Activated CD4-positive, alpha-beta T cell treated with anti-CD3 and anti-CD28 coated beads, Interleukin-2, amount 10 ng/mL, durations not matched to agents 7 days and 5 days (primary cell): Measurements from ENCODE around the gene UPK3BL1. TPM values are rescaled to one million over a fixed set of nuclear protein-coding genes. Genes with fewer than 3 reads are reported as not detected.
"Not testable (repeated sequence)": the region's sequence is repeated elsewhere in the genome, so short reads cannot be mapped to it uniquely, and the experiment has no call there.

Experiments used
- CTCF ChIA-PET: fragments of 350-600 bp; sonication (Branson Sonifier 250); formaldehyde crosslinking; loops from one replicate; lab custom pipeline; 2021; ENCODE audit warnings: antibody characterized with exemption; lab: Charles Lee
- POLR2A ChIA-PET: fragments of 350-600 bp; sonication (Branson Sonifier 250); formaldehyde crosslinking; loops from one replicate; lab custom pipeline; 2021; ENCODE audit warnings: antibody characterized with exemption; lab: Charles Lee
- DNase-seq: peaks from one replicate; pipeline ENCODE4 v3.0.0-alpha.2; 2020
- H3K27ac Mint-ChIP-seq: one replicate; pipeline ENCODE4 v1.8.0; 2021; ENCODE audit warnings: mild to moderate bottlenecking, moderate library complexity, mixed read lengths
- H3K27me3 Mint-ChIP-seq: one replicate; pipeline ENCODE4 v1.8.0; 2021; ENCODE audit warnings: mixed read lengths
- H3K36me3 Mint-ChIP-seq: one replicate; pipeline ENCODE4 v1.8.0; 2021; ENCODE audit warnings: low read depth, mixed read lengths
- H3K4me1 Mint-ChIP-seq: one replicate; pipeline ENCODE4 v1.8.0; 2021; ENCODE audit warnings: mixed read lengths
- H3K4me3 Mint-ChIP-seq: one replicate; pipeline ENCODE4 v1.8.0; 2021; ENCODE audit warnings: mild to moderate bottlenecking, moderate library complexity, mixed read lengths
- H3K9me3 Mint-ChIP-seq: one replicate; pipeline ENCODE4 v1.8.0; 2021; ENCODE audit warnings: mixed read lengths
- total RNA-seq, 2 experiments: library from RNA; stranded (reverse); gene quantifications; one replicate each; pipeline ENCODE4 v1.2.3, GENCODE V29; 2021

The UPK3BL1 gene
- total RNA-seq, 2 experiments from 2014 or later: 9.4 TPM; not detected in 1

DNA sequence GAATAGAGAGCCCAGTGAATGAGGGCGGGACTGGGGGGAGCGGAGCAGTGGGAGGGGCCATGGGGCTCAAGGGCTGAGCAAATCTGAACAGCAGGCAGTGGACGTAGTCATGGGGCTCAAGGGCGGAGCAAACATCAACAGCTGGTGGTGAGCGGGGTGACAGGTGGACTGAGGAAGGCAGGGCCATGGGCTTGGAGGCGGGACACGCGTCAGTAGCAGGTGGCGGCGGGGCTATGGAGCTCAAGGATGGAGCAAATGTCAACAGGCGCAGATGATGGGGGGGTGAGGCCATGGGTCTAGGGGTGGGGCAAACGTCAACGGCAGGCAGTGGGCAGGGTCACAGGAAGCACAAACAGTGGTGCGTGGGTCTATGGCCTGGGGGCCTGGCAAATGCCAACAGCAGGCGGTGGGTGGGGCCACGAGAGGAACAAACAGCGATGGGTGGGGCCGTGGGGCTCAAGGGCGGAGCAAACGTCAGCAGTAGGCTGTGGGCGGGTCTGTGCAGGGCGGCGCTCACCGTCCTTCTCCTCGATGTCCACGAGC, 50.0 kb downstream of the UPK3BL1 start:
- H3K27me3 Mint-ChIP-seq, H3K9me3 Mint-ChIP-seq, H3K36me3 Mint-ChIP-seq, CTCF ChIA-PET, DNase-seq, H3K27ac Mint-ChIP-seq, H3K4me3 Mint-ChIP-seq, POLR2A ChIA-PET, H3K4me1 Mint-ChIP-seq: not testable (repeated sequence)

- H3K4me1 Mint-ChIP-seq, H3K4me3 Mint-ChIP-seq, H3K27ac Mint-ChIP-seq, POLR2A ChIA-PET, CTCF ChIA-PET, DNase-seq, H3K36me3 Mint-ChIP-seq, H3K27me3 Mint-ChIP-seq, H3K9me3 Mint-ChIP-seq: not testable (repeated sequence)
These were observed 52.7 kb downstream of the UPK3BL1 start for GRCh38 chr7:102589857-102590256.

Other genes starting within 250 kb of the UPK3BL1 start
- gene PRKRIP1, start 246.4 kb downstream of the UPK3BL1 start, total RNA-seq: 10 to 100 TPM; 26.2 to 31.9 TPM
- 10 to 100 TPM; 61.2 to 63.7 TPM for gene ORAI2, start 209.2 kb downstream of the UPK3BL1 start, total RNA-seq
- 10 to 100 TPM; 10.5 to 12.9 TPM for gene ALKBH4, start 177.9 kb downstream of the UPK3BL1 start, total RNA-seq
- 10 to 100 TPM; 18.2 to 20.5 TPM for gene LRWD1, start 177.8 kb downstream of the UPK3BL1 start, total RNA-seq
- 10 to 100 TPM; 44.3 to 56.4 TPM for gene POLR2J, start 163.9 kb downstream of the UPK3BL1 start, total RNA-seq
- gene RASA4B, start 125.0 kb downstream of the UPK3BL1 start, total RNA-seq: 10 to 100 TPM; 23.2 to 26.9 TPM
- 10 to 100 TPM; 44.9 to 52.4 TPM for gene UPK3BL2, start 99.1 kb downstream of the UPK3BL1 start, total RNA-seq
- under 1 TPM in 1 of 2 experiments, not detected in 1; 0.15 TPM for gene SPDYE2, start 91.6 kb downstream of the UPK3BL1 start, total RNA-seq
- 10 to 100 TPM; 53.2 to 53.8 TPM for gene POLR2J3, start 70.2 kb downstream of the UPK3BL1 start, total RNA-seq
- gene RASA4, start 26.0 kb downstream of the UPK3BL1 start, total RNA-seq: 10 to 100 TPM; 19.7 to 21.1 TPM
- gene SPDYE2B, start 7.5 kb upstream of the UPK3BL1 start, total RNA-seq: not detected
- 10 to 100 TPM; 36.6 to 37.4 TPM for gene POLR2J2, start 28.9 kb upstream of the UPK3BL1 start, total RNA-seq
- 1 to 10 TPM; 8.3 to 8.4 TPM for gene FAM185A, start 106.2 kb upstream of the UPK3BL1 start, total RNA-seq